Liver (tissue), 10 donors: ENCODE measurements around the gene TIMM22. TPM values are rescaled to one million over a fixed set of nuclear protein-coding genes. Genes with fewer than 3 reads are reported as not detected.

Experiments used
- DNase-seq: peaks from one replicate; pipeline ENCODE4 v3.0.0-alpha.2; 2017; ENCODE audit warnings: low spot score
- H3K27ac ChIP-seq, 2 donors: one replicate each; pipeline ENCODE4 v1.7.0; 2013; ENCODE audit warnings: inconsistent platforms in 2 of 2, low read length in 2 of 2, control low read depth in 1 of 2, low read depth in 1 of 2, mild to moderate bottlenecking in 1 of 2
- H3K27me3 ChIP-seq, 4 donors: one replicate each; pipeline versions ENCODE4 v1.6.1 to v1.7.0; 2013; ENCODE audit warnings: low read length in 3 of 4, inconsistent platforms in 1 of 4, mild to moderate bottlenecking in 1 of 4, moderate library complexity in 1 of 4; ENCODE audit not compliant: control insufficient read depth in 4 of 4, insufficient read depth in 4 of 4
- H3K36me3 ChIP-seq, 4 donors: one replicate each; pipeline versions ENCODE4 v1.6.1 to v1.7.0; 2013; ENCODE audit warnings: low read length in 3 of 4, mild to moderate bottlenecking in 3 of 4, low read depth in 1 of 4, moderate library complexity in 1 of 4; ENCODE audit not compliant: control insufficient read depth in 4 of 4, insufficient read depth in 3 of 4
- H3K4me1 ChIP-seq, 4 donors: one replicate each; pipeline versions ENCODE4 v1.6.1 to v1.7.0; 2013; ENCODE audit warnings: low read length in 3 of 4, mild to moderate bottlenecking in 3 of 4, moderate library complexity in 1 of 4; ENCODE audit not compliant: control insufficient read depth in 4 of 4, insufficient read depth in 4 of 4
- H3K4me3 ChIP-seq, 3 donors: one replicate each; pipeline versions ENCODE4 v1.6.1 to v1.7.0; 2013; ENCODE audit warnings: low read length in 3 of 3, control low read depth in 1 of 3, low read depth in 1 of 3, mild to moderate bottlenecking in 1 of 3
- H3K9ac ChIP-seq, 2 donors: one replicate each; pipeline ENCODE4 v1.7.0; 2013; ENCODE audit warnings: low read length in 2 of 2, mild to moderate bottlenecking in 2 of 2, moderate library complexity in 2 of 2, control low read depth in 1 of 2, low read depth in 1 of 2
- H3K9me3 ChIP-seq, 4 donors: one replicate each; pipeline versions ENCODE4 v1.6.1 to v1.7.0; 2013; ENCODE audit warnings: low read length in 3 of 4; ENCODE audit not compliant: control insufficient read depth in 4 of 4
- EGR1 ChIP-seq, 2 donors: IDR thresholded peaks; 2 replicates each; pipeline ENCODE4 v1.6.1; 2016 to 2018; ENCODE audit warnings: antibody characterized with exemption in 2 of 2, low read depth in 2 of 2
- FOXA1 ChIP-seq: IDR thresholded peaks from 2 replicates; pipeline ENCODE4 v1.6.1; 2016; ENCODE audit warnings: antibody characterized with exemption
- FOXA2 ChIP-seq: IDR thresholded peaks from 2 replicates; pipeline ENCODE4 v1.6.1; 2016; ENCODE audit warnings: antibody characterized with exemption
- GABPA ChIP-seq, 2 donors: IDR thresholded peaks in 1 of 2; conservative IDR thresholded peaks in 1 of 2; 2 replicates each; pipeline ENCODE4 v1.6.1; 2016; ENCODE audit warnings: antibody characterized with exemption in 2 of 2, mild to moderate bottlenecking in 1 of 2, moderate library complexity in 1 of 2
- HNF4A ChIP-seq, 2 donors: conservative IDR thresholded peaks; 2 replicates each; pipeline ENCODE4 v1.6.1; 2016; ENCODE audit warnings: antibody characterized with exemption in 2 of 2, mild to moderate bottlenecking in 2 of 2
- HNF4G ChIP-seq: IDR thresholded peaks from 2 replicates; pipeline ENCODE4 v1.6.1; 2016; ENCODE audit warnings: antibody characterized with exemption
- MAX ChIP-seq: IDR thresholded peaks from 2 replicates; pipeline ENCODE4 v1.6.1; 2016; ENCODE audit warnings: antibody characterized with exemption
- RAD21 ChIP-seq, 2 donors: IDR thresholded peaks; 2 replicates each; pipeline ENCODE4 v1.6.1; 2016; ENCODE audit warnings: antibody characterized with exemption in 2 of 2, mild to moderate bottlenecking in 2 of 2
- REST ChIP-seq: IDR thresholded peaks from 2 replicates; pipeline ENCODE4 v1.6.1; 2016; ENCODE audit warnings: antibody characterized with exemption, mild to moderate bottlenecking
- SP1 ChIP-seq: IDR thresholded peaks from 2 replicates; pipeline ENCODE4 v1.6.1; 2018; ENCODE audit warnings: antibody characterized with exemption, mild to moderate bottlenecking
- TAF1 ChIP-seq: conservative IDR thresholded peaks from 2 replicates; pipeline ENCODE4 v1.6.1; 2016; ENCODE audit warnings: antibody characterized with exemption, mild to moderate bottlenecking
- YY1 ChIP-seq: IDR thresholded peaks from 2 replicates; pipeline ENCODE4 v1.6.1; 2016; ENCODE audit warnings: antibody characterized with exemption, mild to moderate bottlenecking
- WGBS: extraction: QIAGEN DNeasy Blood & Tissue Kit; methylation state at CpG from one replicate; pipeline ENCODE4 v1.1.7; 2013; 5-methylcytosine and 5-hydroxymethylcytosine counted together
- polyA plus RNA-seq, 2 donors: library from polyadenylated mRNA; stranded (reverse) in 1 of 2; unstranded in 1 of 2; fragments of 200-250 nt in 1 of 2; fragments of >200 nt in 1 of 2; fragmentation: Nextera tagmentation in 1 of 2; extraction: Ambion mirVana in 1 of 2; gene quantifications; one replicate each; pipeline versions ENCODE4 v1.2.1 to v1.2.3, GENCODE V29; 2013 to 2015
- small RNA-seq: library from RNA; depleted of rRNA; stranded (forward); fragments of <200 nt; gene quantifications from one replicate; pipeline ENCODE3, GENCODE V24; 2014
- total RNA-seq, 2 donors: library from RNA; depleted of rRNA; stranded (reverse); fragments of >200 nt; gene quantifications; one replicate each; pipeline ENCODE4 v1.2.3, GENCODE V29; 2014
- TF ChIP-seq, protein P1 (sequence below): IDR thresholded peaks from 2 replicates; pipeline ENCODE4 v1.6.1; 2016; ENCODE audit warnings: antibody characterized with exemption
- donor health status: healthy.
- donor health status: healthy.
- donor health status: healthy.
- donor health status: healthy.
- donor health status: healthy.

Gene TIMM22
- total and polyA plus RNA-seq, 4 donors: 4.4 to 5.0 (median 4.6) TPM

- H3K9ac ChIP-seq: no peak overlapping the region
- 89% methylated on average over 33 of the region's 33 CpGs for WGBS
- no peak for DNase-seq
- TF ChIP-seq EGR1 (IDR thresholded peaks at IDR 0.05; ENCODE audit: low read depth in 2 of 2) (no peak), MAX (no peak), GABPA (IDR thresholded peaks at IDR 0.05 in 1 of 2, conservative IDR thresholded peaks at IDR 0.05 in 1 of 2) (no peak), REST (no peak), TAF1 (no peak), FOXA1 (no peak), RAD21 (IDR thresholded peaks at IDR 0.05) (no peak), YY1 (no peak), HNF4A (conservative IDR thresholded peaks at IDR 0.05) (no peak), SP1 (no peak), FOXA2 (no peak), HNF4G (no peak)
- TF ChIP-seq, protein P1, sequence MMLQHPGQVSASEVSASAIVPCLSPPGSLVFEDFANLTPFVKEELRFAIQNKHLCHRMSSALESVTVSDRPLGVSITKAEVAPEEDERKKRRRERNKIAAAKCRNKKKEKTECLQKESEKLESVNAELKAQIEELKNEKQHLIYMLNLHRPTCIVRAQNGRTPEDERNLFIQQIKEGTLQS: no peak
- H3K4me3 ChIP-seq: no peak overlapping the region
- peaks cover 0 to 3% (median 0%) of the 10 kb centered on the region in 4 donors for H3K36me3 ChIP-seq
- H3K27me3 ChIP-seq: no peaks in the 10 kb centered on the region
- no peak overlapping the region for H3K27ac ChIP-seq
- H3K4me1 ChIP-seq: no peaks in the 10 kb centered on the region
- H3K9me3 ChIP-seq: no peaks in the 10 kb centered on the region
Measured at GRCh38 chr17:1050996-1051925, 54.3 kb downstream of the TIMM22 start.

Small RNA genes within 50 kb of the gene (small RNA-seq; reads per million reads assigned to genes)
- not detected for gene MIR3183

Other genes starting within 250 kb of the TIMM22 start
- 1 to 10 TPM; 6.5 to 7.0 TPM for gene GEMIN4, start 244.9 kb upstream of the TIMM22 start, total RNA-seq
- 1 to 10 TPM; 2.8 to 5.3 TPM for gene GEMIN4, start 244.9 kb upstream of the TIMM22 start, polyA plus RNA-seq
- gene GLOD4, start 214.8 kb upstream of the TIMM22 start, total RNA-seq: 10 to 100 TPM; 32.1 to 45.9 TPM
- 10 to 100 TPM; 26.1 to 50.5 TPM for gene GLOD4, start 214.8 kb upstream of the TIMM22 start, polyA plus RNA-seq
- gene MRM3, start 214.8 kb upstream of the TIMM22 start, total RNA-seq: 10 to 100 TPM in 1 of 2 donors, 1 to 10 TPM in 1; 8.5 to 16.9 TPM
- 10 to 100 TPM; 13.9 to 17.5 TPM for gene MRM3, start 214.8 kb upstream of the TIMM22 start, polyA plus RNA-seq
- gene NXN, start 17.4 kb upstream of the TIMM22 start, total RNA-seq: 1 to 10 TPM; 2.3 to 4.2 TPM
- gene NXN, start 17.4 kb upstream of the TIMM22 start, polyA plus RNA-seq: 1 to 10 TPM; 2.5 to 4.5 TPM
- gene ABR, start 182.9 kb downstream of the TIMM22 start, total RNA-seq: 10 to 100 TPM; 10.0 to 12.9 TPM
- 1 to 10 TPM; 2.7 to 3.6 TPM for gene ABR, start 182.9 kb downstream of the TIMM22 start, polyA plus RNA-seq